GM12878 (cell line): ENCODE results near the gene GBA2. TPM values are rescaled to one million over a fixed set of nuclear protein-coding genes. Genes with fewer than 3 reads are reported as not detected.
A peak's percentile ranks its signal among the peaks of the same experiment; 100 is the strongest.

Experiments
- ATAC-seq: fragments of 200-7000 bp; cut with Tn5 transposase; 3 replicates; pipeline ENCODE4 v1.9.1; 2020; ENCODE audit warnings: mild to moderate bottlenecking, moderate library complexity
- BruUV-seq: library from RNA; stranded (reverse); fragments of 400-500 nt; replicated peaks from 2 replicates; lab custom pipeline; 2021; lab: Mats Ljungman, UMichigan
- CTCF ChIA-PET: fragments of 300-600 bp; sonication (Branson Sonifier 250); formaldehyde crosslinking; extraction: SDS; loops from one replicate; lab custom pipeline; 2021; ENCODE audit warnings: inconsistent platforms; lab: Yijun Ruan, JAX
- POLR2A ChIA-PET: fragments of 350-600 bp; formaldehyde crosslinking; extraction: SDS; loops from one replicate; lab custom pipeline; 2021; ENCODE audit warnings: inconsistent platforms; lab: Charles Lee
- RAD21 ChIA-PET: fragments of 300-600 bp; sonication (Branson Sonifier 250); formaldehyde crosslinking; loops from one replicate; lab custom pipeline; 2023; ENCODE audit warnings: antibody characterized with exemption; ENCODE audit not compliant: unreplicated experiment; lab: Charles Lee
- SMC1A ChIA-PET: fragments of 300-600 bp; sonication (Branson Sonifier 250); formaldehyde crosslinking; loops from one replicate; lab custom pipeline; 2023; ENCODE audit not compliant: unreplicated experiment, uncharacterized antibody; lab: Charles Lee
- DNase-seq: peaks from one replicate; pipeline ENCODE4 v3.0.0-alpha.2; 2011; ENCODE audit warnings: low read depth, low spot score
- FAIRE-seq: peaks from 3 replicates; lab custom pipeline; 2011; peaks lifted over from hg19 to GRCh38; lab: Jason Lieb, UNC
- H2AFZ ChIP-seq: 2 replicates; pipeline ENCODE4 v1.6.0; 2011; ENCODE audit warnings: low read depth, low read length, control low read depth; ENCODE audit not compliant: control insufficient read depth
- H3K27ac ChIP-seq: 2 replicates; pipeline ENCODE4 v1.5.1; 2011; ENCODE audit warnings: control low read depth; ENCODE audit not compliant: control insufficient read depth, insufficient read depth
- H3K27me3 ChIP-seq, 2 experiments: replicated peaks in 1 of 2; 2 replicates each; pipeline versions ENCODE4 v1.6.0 to v1.6.1; 2011; ENCODE audit warnings: low read length in 1 of 2; ENCODE audit not compliant: control insufficient read depth in 2 of 2, insufficient read depth in 2 of 2
- H3K36me3 ChIP-seq, 2 experiments: 2 replicates each; pipeline ENCODE4 v1.5.1; 2011; ENCODE audit warnings: low read length in 1 of 2; ENCODE audit not compliant: control insufficient read depth in 2 of 2, insufficient read depth in 2 of 2
- H3K4me1 ChIP-seq: 2 replicates; pipeline ENCODE4 v1.6.1; 2011; ENCODE audit warnings: mild to moderate bottlenecking, low read length, moderate library complexity, mixed read lengths; ENCODE audit not compliant: control insufficient read depth, insufficient read depth
- H3K4me2 ChIP-seq: 2 replicates; pipeline ENCODE4 v1.6.0; 2011; ENCODE audit warnings: control low read depth; ENCODE audit not compliant: control insufficient read depth, insufficient read depth
- H3K4me3 ChIP-seq: fragments of 200-600 bp; sonication (generic); 2 replicates; pipeline ENCODE4 v1.5.1; 2016
- H3K79me2 ChIP-seq: 2 replicates; pipeline ENCODE4 v1.6.0; 2011; ENCODE audit warnings: low read length; ENCODE audit not compliant: control insufficient read depth, insufficient read depth
- H3K9ac ChIP-seq: 2 replicates; pipeline ENCODE4 v1.8.0; 2011; ENCODE audit warnings: low read length, control low read depth, mixed read lengths; ENCODE audit not compliant: control insufficient read depth, insufficient read depth
- H3K9me3 ChIP-seq: replicated peaks from 3 replicates; pipeline ENCODE4 v1.5.1; 2011; ENCODE audit warnings: mild to moderate bottlenecking, low read length; ENCODE audit not compliant: control insufficient read depth, insufficient read depth
- H4K20me1 ChIP-seq: 2 replicates; pipeline ENCODE4 v1.6.0; 2011; ENCODE audit not compliant: control insufficient read depth, insufficient read depth
- BMI1 ChIP-seq: fragments of 450-650 bp; IDR thresholded peaks from 2 replicates; pipeline ENCODE4 v1.6.1; 2016; ENCODE audit warnings: mild to moderate bottlenecking, moderate library complexity, borderline replicate concordance
- E4F1 ChIP-seq: fragments of 450-650 bp; IDR thresholded peaks from 2 replicates; pipeline ENCODE4 v1.6.1; 2018; ENCODE audit warnings: borderline replicate concordance, mild to moderate bottlenecking; ENCODE audit not compliant: partially characterized antibody
- IKZF2 ChIP-seq, 2 experiments: fragments of 450-650 bp; IDR thresholded peaks; 2 replicates each; pipeline ENCODE4 v1.6.1; 2017; ENCODE audit warnings: mild to moderate bottlenecking in 2 of 2, moderate library complexity in 2 of 2
- IRF4 ChIP-seq: IDR thresholded peaks from 2 replicates; pipeline ENCODE4 v1.6.1; 2011; ENCODE audit warnings: low read depth, low read length
- POU2F2 ChIP-seq: IDR thresholded peaks from 3 replicates; pipeline ENCODE4 v1.6.1; 2011; ENCODE audit warnings: low read depth, mild to moderate bottlenecking, low read length, borderline replicate concordance
- RAD51 ChIP-seq: fragments of 450-650 bp; IDR thresholded peaks from 2 replicates; pipeline ENCODE4 v1.6.1; 2016; ENCODE audit warnings: moderate library complexity, mild to moderate bottlenecking, inconsistent platforms
- RB1 ChIP-seq: fragments of 450-650 bp; formaldehyde crosslinking; IDR thresholded peaks from 2 replicates; pipeline ENCODE4 v1.6.1; 2017; ENCODE audit warnings: mild to moderate bottlenecking, borderline replicate concordance
- YBX1 ChIP-seq: fragments of 450-650 bp; IDR thresholded peaks from 2 replicates; pipeline ENCODE4 v1.6.1; 2016; ENCODE audit warnings: antibody characterized with exemption
- WGBS: methylation state at CpG from one replicate; pipeline ENCODE4 v1.1.6; 2016; ENCODE audit warnings: low lambda C conversion rate; ENCODE audit not compliant: insufficient replicate concordance, insufficient coverage; ENCODE audit errors: missing lambda C conversion rate; 5-methylcytosine and 5-hydroxymethylcytosine counted together
- in situ Hi-C: fragments of 300-500 bp; cut with MboI; formaldehyde crosslinking; loops from 9 replicates; pipeline ENCODE4 v1.14.3; 2018; ENCODE audit warnings: mixed read lengths
- intact Hi-C: fragments of 100-400 bp; cut with micrococcal nuclease; formaldehyde crosslinking; loops from one replicate; pipeline ENCODE4 v1.14.2; 2022; ENCODE audit not compliant: unreplicated experiment
- polyA plus RNA-seq, 11 experiments: library from polyadenylated mRNA; depleted of rRNA in 4 of 11; unstranded in 6 of 11; stranded (reverse) in 5 of 11; fragments of >200 nt; fragmentation: Nextera tagmentation in 4 of 11; fragmentation: Illumina TruSeq in 1 of 11; extraction: Ambion mirVana in 4 of 11; extraction: Trizol in 1 of 11; gene quantifications; 1 replicate in 1 of 11; 2 replicates in 10 of 11; pipeline versions ENCODE4 v1.2.1 to v1.2.3, GENCODE V29; 2011 to 2016; ENCODE audit warnings: inconsistent platforms in 2 of 11, missing spikeins in 2 of 11, low read depth in 1 of 11
- total RNA-seq, 4 experiments: library from RNA; depleted of rRNA in 3 of 4; stranded (reverse); fragments of >200 nt in 3 of 4; fragmentation: Illumina TruSeq in 1 of 4; extraction: Trizol in 1 of 4; gene quantifications; 2 replicates each; pipeline versions ENCODE4 v1.2.1 to v1.2.3, GENCODE V29; 2013 to 2021
- TF ChIP-seq, protein P1 (sequence below): IDR thresholded peaks from 2 replicates; pipeline ENCODE4 v1.6.1; 2012; ENCODE audit warnings: low read length, inconsistent platforms
- TF ChIP-seq, protein P2 (sequence below), 3 experiments: IDR thresholded peaks in 2 of 3; conservative IDR thresholded peaks in 1 of 3; 2 replicates each; pipeline ENCODE4 v1.5.1; 2011; ENCODE audit warnings: low read depth in 3 of 3, low read length in 3 of 3, mild to moderate bottlenecking in 3 of 3, control low read depth in 2 of 3, moderate library complexity in 2 of 3, inconsistent platforms in 1 of 3, mixed read lengths in 1 of 3; ENCODE audit not compliant: control insufficient read depth in 2 of 3, insufficient read depth in 1 of 3; ENCODE audit errors: extremely low read depth in 1 of 3
- TF ChIP-seq, protein P3 (sequence below): IDR thresholded peaks from 2 replicates; pipeline ENCODE4 v1.6.1; 2012; ENCODE audit warnings: low read depth, low read length, improper control_type of control experiment
- TF ChIP-seq, protein P4 (sequence below): fragments of 450-650 bp; formaldehyde crosslinking; IDR thresholded peaks from 2 replicates; pipeline ENCODE4 v1.4.0; 2022; ENCODE audit warnings: mild to moderate bottlenecking, moderate library complexity

Gene GBA2
- total and polyA plus RNA-seq, 10 of the 15 experiments (the other 5 are each of a cell fraction or from before 2014, with no cell fraction given), result 15.3 to 45.1 (median 29.1) TPM

DNA sequence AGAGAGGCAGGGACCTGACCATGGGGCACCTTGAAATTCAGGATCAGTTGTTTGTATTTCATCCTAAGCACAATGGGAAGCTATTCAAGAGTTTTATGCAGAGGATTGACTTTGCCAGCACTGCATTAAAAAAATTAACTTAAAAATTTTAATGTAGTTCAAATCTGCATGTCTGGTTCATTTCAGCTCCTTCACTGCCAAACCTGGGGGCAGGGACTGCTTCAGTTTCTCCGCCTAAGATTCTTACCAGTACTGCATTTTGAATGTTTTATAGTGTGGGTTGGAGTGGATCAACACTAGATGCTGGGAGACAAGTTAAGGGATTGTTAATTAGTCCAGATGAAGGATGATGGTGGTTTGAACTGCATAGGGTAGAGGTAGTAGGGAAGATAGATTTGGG, 20.7 kb upstream of the GBA2 start:
- H3K4me1 ChIP-seq, result no peaks in the 10 kb centered on the region
- RAD21 ChIA-PET, result no interaction called here
- TF ChIP-seq E4F1 (no peak), POU2F2 (no peak), YBX1 (no peak), IKZF2 (IDR thresholded peaks at IDR 0.05) (no peak), BMI1 (no peak), IRF4 (no peak), RAD51 (no peak), RB1 (no peak)
- TF ChIP-seq, protein P1, sequence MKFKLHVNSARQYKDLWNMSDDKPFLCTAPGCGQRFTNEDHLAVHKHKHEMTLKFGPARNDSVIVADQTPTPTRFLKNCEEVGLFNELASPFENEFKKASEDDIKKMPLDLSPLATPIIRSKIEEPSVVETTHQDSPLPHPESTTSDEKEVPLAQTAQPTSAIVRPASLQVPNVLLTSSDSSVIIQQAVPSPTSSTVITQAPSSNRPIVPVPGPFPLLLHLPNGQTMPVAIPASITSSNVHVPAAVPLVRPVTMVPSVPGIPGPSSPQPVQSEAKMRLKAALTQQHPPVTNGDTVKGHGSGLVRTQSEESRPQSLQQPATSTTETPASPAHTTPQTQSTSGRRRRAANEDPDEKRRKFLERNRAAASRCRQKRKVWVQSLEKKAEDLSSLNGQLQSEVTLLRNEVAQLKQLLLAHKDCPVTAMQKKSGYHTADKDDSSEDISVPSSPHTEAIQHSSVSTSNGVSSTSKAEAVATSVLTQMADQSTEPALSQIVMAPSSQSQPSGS, result no peak
- TF ChIP-seq, protein P2, sequence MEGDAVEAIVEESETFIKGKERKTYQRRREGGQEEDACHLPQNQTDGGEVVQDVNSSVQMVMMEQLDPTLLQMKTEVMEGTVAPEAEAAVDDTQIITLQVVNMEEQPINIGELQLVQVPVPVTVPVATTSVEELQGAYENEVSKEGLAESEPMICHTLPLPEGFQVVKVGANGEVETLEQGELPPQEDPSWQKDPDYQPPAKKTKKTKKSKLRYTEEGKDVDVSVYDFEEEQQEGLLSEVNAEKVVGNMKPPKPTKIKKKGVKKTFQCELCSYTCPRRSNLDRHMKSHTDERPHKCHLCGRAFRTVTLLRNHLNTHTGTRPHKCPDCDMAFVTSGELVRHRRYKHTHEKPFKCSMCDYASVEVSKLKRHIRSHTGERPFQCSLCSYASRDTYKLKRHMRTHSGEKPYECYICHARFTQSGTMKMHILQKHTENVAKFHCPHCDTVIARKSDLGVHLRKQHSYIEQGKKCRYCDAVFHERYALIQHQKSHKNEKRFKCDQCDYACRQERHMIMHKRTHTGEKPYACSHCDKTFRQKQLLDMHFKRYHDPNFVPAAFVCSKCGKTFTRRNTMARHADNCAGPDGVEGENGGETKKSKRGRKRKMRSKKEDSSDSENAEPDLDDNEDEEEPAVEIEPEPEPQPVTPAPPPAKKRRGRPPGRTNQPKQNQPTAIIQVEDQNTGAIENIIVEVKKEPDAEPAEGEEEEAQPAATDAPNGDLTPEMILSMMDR (IDR thresholded peaks at IDR 0.05 in 2 of 3, conservative IDR thresholded peaks at IDR 0.05 in 1 of 3; ENCODE audit: control insufficient read depth in 2 of 3, extremely low read depth in 1 of 3, insufficient read depth in 1 of 3, low read depth in 3 of 3, low read length in 3 of 3), result no peak
- TF ChIP-seq, protein P3, sequence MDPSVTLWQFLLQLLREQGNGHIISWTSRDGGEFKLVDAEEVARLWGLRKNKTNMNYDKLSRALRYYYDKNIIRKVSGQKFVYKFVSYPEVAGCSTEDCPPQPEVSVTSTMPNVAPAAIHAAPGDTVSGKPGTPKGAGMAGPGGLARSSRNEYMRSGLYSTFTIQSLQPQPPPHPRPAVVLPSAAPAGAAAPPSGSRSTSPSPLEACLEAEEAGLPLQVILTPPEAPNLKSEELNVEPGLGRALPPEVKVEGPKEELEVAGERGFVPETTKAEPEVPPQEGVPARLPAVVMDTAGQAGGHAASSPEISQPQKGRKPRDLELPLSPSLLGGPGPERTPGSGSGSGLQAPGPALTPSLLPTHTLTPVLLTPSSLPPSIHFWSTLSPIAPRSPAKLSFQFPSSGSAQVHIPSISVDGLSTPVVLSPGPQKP, result no peak
- TF ChIP-seq, protein P4, sequence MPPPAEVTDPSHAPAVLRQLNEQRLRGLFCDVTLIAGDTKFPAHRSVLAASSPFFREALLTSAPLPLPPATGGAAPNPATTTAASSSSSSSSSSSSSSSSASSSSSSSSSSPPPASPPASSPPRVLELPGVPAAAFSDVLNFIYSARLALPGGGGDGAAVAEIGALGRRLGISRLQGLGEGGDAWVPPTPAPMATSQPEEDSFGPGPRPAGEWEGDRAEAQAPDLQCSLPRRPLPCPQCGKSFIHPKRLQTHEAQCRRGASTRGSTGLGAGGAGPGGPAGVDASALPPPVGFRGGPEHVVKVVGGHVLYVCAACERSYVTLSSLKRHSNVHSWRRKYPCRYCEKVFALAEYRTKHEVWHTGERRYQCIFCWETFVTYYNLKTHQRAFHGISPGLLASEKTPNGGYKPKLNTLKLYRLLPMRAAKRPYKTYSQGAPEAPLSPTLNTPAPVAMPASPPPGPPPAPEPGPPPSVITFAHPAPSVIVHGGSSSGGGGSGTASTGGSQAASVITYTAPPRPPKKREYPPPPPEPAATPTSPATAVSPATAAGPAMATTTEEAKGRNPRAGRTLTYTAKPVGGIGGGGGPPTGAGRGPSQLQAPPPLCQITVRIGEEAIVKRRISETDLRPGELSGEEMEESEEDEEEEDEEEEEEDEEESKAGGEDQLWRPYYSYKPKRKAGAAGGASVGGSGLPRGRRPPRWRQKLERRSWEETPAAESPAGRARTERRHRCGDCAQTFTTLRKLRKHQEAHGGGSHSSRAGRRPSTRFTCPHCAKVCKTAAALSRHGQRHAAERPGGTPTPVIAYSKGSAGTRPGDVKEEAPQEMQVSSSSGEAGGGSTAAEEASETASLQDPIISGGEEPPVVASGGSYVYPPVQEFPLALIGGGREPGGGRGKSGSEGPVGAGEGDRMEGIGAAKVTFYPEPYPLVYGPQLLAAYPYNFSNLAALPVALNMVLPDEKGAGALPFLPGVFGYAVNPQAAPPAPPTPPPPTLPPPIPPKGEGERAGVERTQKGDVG (CRISPR knock-in tag), result no peak
- TF ChIP-seq, all 136 proteins: peak for 0
- FAIRE-seq, result no peak
- POLR2A ChIA-PET, result interaction anchor here (0.5 to 1.2 kb wide), 2 partner anchors 11 to 1973 kb away, joined by 3 to 8 read pairs; no protein-coding TSS in a partner anchor
- CTCF ChIA-PET, result interaction anchor here (0.6 to 4.7 kb wide), 5 partner anchors 13 to 479 kb away, joined by 3 to 23 read pairs (median 3); no protein-coding TSS in a partner anchor
- peaks cover 0 to 3% of the 10 kb centered on the region in 2 experiments; a peak in 1 of 4 replicates for H3K36me3 ChIP-seq
- in situ Hi-C loops (no loop called here), intact Hi-C loops (no loop called here)
- ATAC-seq, result no peak
- no peak overlapping the region for H3K27ac ChIP-seq
- no peaks in the 10 kb centered on the region for H4K20me1 ChIP-seq
- no peak overlapping the region for H3K4me2 ChIP-seq
- H2AFZ ChIP-seq, result no peak overlapping the region
- H3K9ac ChIP-seq, result no peak overlapping the region
- SMC1A ChIA-PET, result interaction anchor here (1.0 to 1.4 kb wide), 2 partner anchors 8 to 73 kb away, joined by 3 to 5 read pairs; no protein-coding TSS in a partner anchor
- peaks cover 3% of the 10 kb centered on the region; the same call in 1 of the 2 replicates for H3K79me2 ChIP-seq
- BruUV-seq, result TSS peak; percentile 12
- no peaks in the 10 kb centered on the region for H3K9me3 ChIP-seq
- WGBS, result 81% methylated on average over 1 of the region's 1 CpG
- no peak for DNase-seq
- no peaks in the 10 kb centered on the region for H3K27me3 ChIP-seq
- no peak overlapping the region for H3K4me3 ChIP-seq
